Right forelimb (tissue), 1 donor: ENCODE measurements around the gene ABTB2.
A peak's percentile ranks its signal among the peaks of the same experiment; 100 is the strongest.

ENCODE experiments used
- DNase-seq: peaks from one replicate; pipeline ENCODE4 v3.0.0-alpha.2; 2018

ABTB2 gene

GRCh38 chr11:34340653-34341052 is 17.2 kb downstream of the ABTB2 start:
- DNase-seq = no peak

DNA sequence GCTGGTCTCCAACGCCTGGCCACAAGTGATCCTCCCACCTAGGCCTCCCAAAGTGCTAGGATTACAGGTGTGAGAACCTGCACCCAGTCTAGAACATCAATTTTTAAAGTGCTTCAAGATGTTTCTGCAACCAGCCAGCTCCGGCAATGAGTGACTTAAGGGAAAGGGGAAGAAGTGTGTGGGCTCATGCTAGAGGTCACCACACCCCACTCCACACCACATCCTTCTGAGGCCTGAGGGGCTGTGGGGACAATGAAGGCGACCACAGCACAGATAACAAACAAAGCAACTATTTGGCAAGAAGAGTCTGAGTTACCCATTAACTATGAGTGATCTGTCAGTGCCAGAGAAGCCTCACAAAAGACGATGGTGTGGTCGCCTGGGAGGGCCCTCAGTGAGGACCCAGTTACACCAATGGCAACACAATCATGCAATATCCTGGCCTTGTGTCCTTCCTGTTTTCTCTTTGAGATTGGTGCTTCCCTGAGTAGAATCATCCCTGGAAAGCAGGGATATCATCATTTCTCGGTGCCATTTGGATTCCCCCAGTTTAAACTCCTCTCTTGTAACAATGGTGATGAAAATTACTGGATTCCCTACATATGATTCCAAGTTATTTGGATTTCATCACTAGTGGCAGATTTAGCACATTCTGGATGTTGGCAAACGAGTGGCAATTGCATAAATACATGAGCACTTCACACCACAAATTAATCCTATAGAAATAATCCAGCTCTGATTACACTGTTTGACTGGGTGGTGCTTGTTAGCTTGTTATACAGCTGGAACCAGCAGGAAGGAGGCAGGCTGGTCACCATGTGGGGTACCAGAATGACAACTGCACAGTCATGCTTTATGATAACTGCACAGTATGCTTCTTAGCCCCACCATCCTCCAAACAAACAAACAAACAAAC is 18.4 kb downstream of the ABTB2 start:
- no peak for DNase-seq

DNA sequence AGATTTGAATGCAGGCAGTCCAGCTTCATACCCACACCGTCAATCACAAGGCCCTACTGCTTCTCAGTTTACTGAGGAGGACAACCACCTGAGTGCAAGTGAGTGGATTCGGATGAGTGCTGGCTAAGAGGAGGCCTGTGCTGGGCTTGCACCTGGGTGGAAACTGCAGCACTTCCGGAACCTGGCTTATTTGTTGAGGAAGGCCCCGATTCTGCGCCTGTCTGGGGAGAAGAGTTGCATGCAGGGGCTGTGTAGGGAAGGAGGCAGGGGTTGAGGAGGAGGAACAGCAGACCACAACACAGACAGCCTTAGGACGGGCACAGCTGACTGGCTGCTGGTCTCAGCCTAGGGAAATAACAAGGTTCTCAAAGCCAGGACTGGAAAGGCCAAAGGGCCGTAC is 20.8 kb downstream of the ABTB2 start:
- no peak for DNase-seq

- no peak for DNase-seq
These were observed 22.0 kb downstream of the ABTB2 start for GRCh38 chr11:34335801-34336200.

- DNase-seq = no peak
These were observed 22.5 kb downstream of the ABTB2 start for GRCh38 chr11:34335331-34335730.

- no peak for DNase-seq
These were observed 24.0 kb downstream of the ABTB2 start for GRCh38 chr11:34333787-34334186.

- no peak for DNase-seq
These were observed 25.3 kb downstream of the ABTB2 start for GRCh38 chr11:34332524-34332923.

DNA sequence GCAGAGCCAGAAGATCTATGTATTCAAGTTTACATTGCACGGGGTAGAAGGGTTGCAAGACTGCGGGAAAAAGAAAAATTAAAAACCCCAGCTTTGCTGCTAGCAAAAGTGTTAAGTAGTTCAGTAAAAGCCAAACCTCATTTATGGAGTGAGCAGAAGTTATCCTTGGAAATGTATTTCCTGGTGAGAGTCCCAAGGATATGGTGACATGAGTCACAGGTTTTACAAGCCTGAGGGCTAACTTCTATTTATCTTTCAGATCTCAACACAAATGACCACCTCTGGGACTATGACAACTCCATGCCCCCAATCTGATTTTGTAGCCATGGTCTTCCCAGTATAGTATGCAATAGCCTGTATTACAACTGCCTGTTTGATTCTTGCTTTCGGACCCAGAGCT is 26.1 kb downstream of the ABTB2 start:
- DNase-seq = no peak

DNA sequence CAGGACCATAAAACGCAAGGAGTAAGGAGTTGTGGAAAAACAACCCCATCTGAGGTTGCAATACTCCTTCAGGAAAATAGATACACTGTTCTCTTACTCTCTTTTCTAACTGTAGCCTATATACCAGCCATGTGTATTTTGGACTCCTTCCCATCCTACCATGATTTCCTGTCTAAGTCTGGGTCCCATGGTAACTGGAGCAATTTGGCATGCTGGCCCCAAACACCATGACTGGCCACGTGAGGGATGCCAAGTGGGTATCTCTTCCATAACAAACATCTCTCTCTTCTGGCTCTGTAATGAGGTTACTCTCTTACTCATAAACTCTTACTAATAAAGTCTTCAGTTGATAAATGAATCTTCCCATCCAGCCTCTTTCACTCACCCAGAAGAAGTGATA is 26.5 kb downstream of the ABTB2 start:
- no peak for DNase-seq

DNA sequence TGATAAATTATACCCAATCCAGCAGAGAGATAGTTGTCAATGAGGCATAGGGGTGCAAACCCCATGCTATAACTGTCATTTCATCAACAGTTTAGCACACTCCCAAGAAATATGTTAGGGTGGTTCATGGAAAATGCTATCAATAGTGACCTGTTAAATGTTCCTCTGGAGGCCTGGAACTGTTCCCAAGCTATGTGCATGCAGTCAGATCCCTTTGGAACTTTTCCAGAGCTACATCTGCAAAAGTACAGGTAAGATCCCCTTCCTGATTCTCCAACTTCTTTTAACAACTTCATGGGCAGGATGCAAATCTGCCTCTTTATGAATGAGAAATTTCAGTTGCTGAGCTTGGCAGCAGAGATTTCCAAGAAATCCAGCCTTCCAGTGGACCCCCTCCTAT is 27.2 kb downstream of the ABTB2 start:
- no peak for DNase-seq

GRCh38 chr11:34329876-34330275 is 27.9 kb downstream of the ABTB2 start:
- no peak for DNase-seq

DNA sequence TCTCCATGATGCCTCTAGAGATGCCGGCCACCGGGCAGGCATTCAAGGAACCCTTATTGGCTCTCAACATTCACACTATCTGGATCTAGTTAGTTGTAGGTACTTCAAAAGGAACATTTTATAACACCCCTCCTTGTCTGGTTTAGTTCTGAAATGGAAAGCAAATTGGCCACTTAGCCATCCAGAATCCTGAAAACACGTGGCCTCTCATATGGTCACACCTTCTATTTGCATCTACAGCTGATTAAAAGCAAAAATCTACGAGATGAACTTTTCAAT is 29.2 kb downstream of the ABTB2 start:
- DNase-seq = no peak

- DNase-seq = peak; percentile 77
These were observed 29.8 kb downstream of the ABTB2 start for GRCh38 chr11:34327804-34328631.

DNA sequence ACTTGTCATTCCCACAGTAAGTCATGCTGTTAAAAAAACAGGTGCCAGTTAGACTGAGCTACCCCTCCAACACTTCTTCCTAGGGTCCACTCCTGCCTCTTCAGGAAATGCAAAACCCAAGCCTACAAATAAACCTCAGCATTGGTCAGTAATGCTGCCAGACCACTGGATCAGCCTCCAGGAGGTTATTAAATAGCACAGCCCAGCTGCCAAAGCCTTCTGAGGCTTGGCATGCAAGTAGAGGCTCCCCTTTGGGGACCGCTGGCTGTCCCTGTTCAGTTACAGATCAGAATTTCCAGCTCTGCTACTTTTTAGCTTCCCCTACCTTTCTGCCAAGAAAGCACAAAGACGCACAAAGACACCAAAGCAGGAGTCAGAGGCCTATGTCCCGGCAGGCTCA is 33.3 kb downstream of the ABTB2 start:
- DNase-seq = peak; percentile 58

DNA sequence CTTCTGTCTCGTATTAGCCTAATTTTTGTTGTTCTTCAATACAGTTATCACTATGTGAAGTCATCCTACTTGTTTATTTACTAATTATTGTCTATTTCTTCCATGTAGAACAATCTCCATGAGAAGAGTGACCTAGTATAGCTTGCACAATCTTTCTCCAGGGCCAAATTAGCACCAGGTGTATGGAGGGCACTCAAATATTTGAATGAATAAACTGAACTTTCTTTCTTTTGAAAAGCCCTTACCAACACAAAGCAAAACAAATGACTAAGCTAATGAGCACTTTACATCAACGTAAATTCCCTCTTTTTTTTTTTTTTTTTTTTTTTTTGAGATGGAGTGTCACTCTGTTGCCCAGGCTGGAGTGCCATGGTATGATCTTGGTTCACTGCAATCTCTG is 34.2 kb downstream of the ABTB2 start:
- DNase-seq = no peak

- DNase-seq = no peak
These were observed 39.4 kb downstream of the ABTB2 start for GRCh38 chr11:34318111-34319037.

DNA sequence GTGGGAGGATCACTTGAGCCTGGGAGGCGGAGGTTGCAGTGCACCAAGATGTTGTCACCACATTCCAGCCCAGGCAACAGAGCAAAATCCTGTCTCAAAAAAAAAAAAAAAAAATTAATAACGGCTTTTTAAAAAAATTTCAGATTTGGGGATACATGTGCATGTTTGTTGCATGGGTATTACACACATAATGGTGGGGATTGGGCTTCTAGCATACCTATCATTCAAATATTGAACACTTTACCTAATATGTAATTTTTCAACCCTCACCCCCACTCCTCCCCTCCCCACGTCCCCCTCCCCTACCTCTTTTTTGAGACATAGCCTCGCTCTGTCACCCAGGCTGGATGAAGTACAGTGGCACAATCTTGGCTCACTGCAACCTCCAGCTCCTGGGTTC is 40.1 kb downstream of the ABTB2 start:
- no peak for DNase-seq

GRCh38 chr11:34317036-34317360 is 40.8 kb downstream of the ABTB2 start:
- DNase-seq = no peak

- DNase-seq = no peak
These were observed 41.3 kb downstream of the ABTB2 start for GRCh38 chr11:34316347-34317035.

DNA sequence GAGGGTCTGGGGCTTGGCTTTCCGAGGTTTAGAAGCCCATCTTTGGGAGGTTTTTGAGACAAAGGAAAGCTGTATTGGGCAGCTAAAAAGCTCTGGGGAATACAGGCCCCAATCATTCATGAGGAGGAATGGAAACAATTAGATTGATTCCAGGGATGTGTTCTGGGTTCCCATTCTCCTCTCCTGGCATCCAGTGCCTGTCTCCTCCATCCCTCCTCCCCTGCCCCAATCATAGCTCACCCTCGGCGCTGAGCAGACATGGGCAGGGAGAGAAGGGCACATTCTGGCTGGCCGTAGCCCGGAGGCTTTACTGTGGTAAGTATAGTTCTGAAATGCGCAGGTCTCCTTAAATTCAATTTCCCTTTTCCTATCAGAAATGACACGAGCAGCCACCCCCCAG is 42.4 kb downstream of the ABTB2 start:
- no peak for DNase-seq

DNA sequence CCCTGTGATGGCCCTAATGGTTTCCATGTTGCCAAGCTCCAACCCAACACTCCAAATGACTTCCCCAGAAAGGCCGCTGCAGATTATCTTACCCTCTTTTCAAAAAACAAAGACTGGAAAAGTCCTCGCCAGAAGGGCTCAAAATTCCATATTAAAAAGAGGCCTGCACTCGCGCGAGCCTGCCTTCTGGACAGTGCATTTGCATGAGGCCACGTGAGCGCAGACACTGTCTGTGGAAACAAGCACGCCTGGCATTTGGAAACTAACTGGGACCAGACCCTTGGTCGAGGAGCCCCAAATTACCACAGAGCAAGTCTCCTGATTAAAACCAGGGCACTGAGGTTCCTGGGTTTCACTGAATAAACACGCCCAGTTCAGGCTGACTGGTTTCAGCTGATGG is 42.9 kb downstream of the ABTB2 start:
- DNase-seq = no peak

GRCh38 chr11:34314176-34314575 is 43.6 kb downstream of the ABTB2 start:
- no peak for DNase-seq

DNA sequence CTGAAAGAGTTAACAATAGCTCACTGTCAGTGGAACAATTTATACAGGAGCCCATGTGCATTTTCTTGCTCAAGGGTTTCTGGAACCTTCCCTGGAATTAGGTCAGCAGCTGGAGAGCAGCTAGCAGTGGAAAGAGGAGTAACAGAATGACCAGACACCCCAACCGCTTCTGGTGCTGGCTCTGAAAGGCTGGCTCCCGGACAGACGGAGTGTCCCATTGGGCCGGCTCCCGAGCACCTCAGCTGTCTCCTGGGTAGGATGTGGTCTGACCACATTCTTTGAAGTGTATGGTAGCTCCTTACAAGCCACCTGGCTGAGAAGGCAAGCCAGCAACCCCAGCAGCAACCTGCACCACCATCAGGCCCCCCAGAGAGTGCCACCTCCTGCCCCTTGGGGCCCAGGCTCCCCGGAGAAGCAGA is 44.7 kb downstream of the ABTB2 start:
- no peak for DNase-seq
